ENCODE results near the gene ARL14. TPM values are rescaled to one million over a fixed set of nuclear protein-coding genes. Genes with fewer than 3 reads are reported as not detected.

Gene ARL14
- total and polyA plus RNA-seq, 4 donors, result 0.14 to 0.15 TPM; not detected in 2

Small RNA genes lying within 50 kb of the gene (small RNA-seq; reads per million reads assigned to genes)
- gene RF00139, result not detected

Other genes with a start within 250 kb of the ARL14 start
- 10 to 100 TPM in 1 of 2 donors, under 1 TPM in 1; 0.84 to 33.3 TPM for gene TRIM59, start 227.4 kb upstream of the ARL14 start, total RNA-seq
- under 1 TPM; 0.18 to 0.90 TPM for gene TRIM59, start 227.4 kb upstream of the ARL14 start, polyA plus RNA-seq
- gene KPNA4, start 111.6 kb upstream of the ARL14 start, total RNA-seq, result 10 to 100 TPM; 13.8 to 14.1 TPM
- gene KPNA4, start 111.6 kb upstream of the ARL14 start, polyA plus RNA-seq, result 1 to 10 TPM; 6.1 to 6.7 TPM
- 1 to 10 TPM; 6.1 to 8.5 TPM for gene PPM1L, start 79.1 kb downstream of the ARL14 start, total RNA-seq
- gene PPM1L, start 79.1 kb downstream of the ARL14 start, polyA plus RNA-seq, result 1 to 10 TPM; 1.6 to 3.5 TPM

All from liver (tissue), 5 donors.